Measurements from ENCODE around the gene FAM168A. TPM values are rescaled to one million over a fixed set of nuclear protein-coding genes. Genes with fewer than 3 reads are reported as not detected.

Gene FAM168A
- total RNA-seq, 1 donor: 28.2 TPM

DNA sequence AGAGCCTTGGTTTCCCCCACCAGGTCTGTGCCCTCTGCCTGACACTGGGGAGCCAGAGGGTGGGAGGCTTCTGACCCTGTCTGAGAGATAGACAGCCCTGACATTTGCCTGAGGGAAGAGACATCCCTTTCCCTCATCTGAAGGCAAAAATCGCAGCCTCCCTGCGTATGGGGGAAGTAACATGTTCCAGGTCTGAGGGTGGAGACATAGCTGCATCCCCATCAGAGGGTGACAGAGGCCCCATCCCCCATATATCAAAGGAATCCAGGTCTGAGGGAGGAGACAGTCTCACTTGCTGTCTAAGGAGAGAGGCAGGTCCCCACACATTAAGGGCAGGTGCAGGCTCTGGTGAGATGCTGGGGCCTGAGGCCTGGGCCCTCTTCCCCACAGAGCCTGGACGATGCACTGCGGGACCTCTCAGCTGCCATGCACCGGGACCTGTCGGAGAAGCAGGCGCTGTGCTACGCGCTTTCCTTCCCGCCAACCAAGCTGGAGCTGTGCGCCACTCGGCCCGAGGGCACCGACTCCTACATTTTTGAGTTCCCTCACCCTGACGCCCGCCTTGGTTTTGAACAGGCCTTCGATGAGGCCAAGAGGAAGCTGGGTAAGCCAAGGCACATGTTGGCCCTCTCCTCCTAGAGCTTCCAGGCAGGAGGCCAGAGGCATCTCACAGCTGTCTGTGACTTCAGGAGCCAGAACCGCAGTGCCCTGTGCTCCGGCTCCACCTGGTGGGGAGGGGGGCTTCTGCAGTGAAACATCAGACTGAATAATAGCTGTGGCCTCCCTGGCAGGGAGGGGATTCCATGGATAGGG is 237.8 kb downstream of the FAM168A start:
- Histone ChIP-seq H3K36me3 (ENCODE audit: insufficient read depth, low read length) (peaks cover 90% of the 10 kb centered on the region), H3K79me2 (ENCODE audit: insufficient read depth, low read length) (peaks cover 16% of the 10 kb centered on the region), H3K4me1 (ENCODE audit: insufficient read depth, low read length) (peaks cover 28% of the 10 kb centered on the region), H3K4me2 (ENCODE audit: insufficient read depth, low read length) (peak overlapping the region; percentile 55), H3K27ac (ENCODE audit: low read depth, low read length) (peak overlapping the region; percentile 94), H3K27me3 (ENCODE audit: insufficient read depth, low read length) (no peaks in the 10 kb centered on the region), H3K4me3 (ENCODE audit: insufficient read depth, low read length) (peak overlapping the region; percentile 2), H2AFZ (ENCODE audit: low read length) (no peak overlapping the region), H4K20me1 (ENCODE audit: insufficient read depth, low read length) (peaks cover 12% of the 10 kb centered on the region), H3K9me3 (ENCODE audit: low read depth, low read length) (no peaks in the 10 kb centered on the region)
- DNase-seq (ENCODE audit: insufficient read length, low spot score, missing footprints): peak; percentile 95
- TF ChIP-seq, protein P1, sequence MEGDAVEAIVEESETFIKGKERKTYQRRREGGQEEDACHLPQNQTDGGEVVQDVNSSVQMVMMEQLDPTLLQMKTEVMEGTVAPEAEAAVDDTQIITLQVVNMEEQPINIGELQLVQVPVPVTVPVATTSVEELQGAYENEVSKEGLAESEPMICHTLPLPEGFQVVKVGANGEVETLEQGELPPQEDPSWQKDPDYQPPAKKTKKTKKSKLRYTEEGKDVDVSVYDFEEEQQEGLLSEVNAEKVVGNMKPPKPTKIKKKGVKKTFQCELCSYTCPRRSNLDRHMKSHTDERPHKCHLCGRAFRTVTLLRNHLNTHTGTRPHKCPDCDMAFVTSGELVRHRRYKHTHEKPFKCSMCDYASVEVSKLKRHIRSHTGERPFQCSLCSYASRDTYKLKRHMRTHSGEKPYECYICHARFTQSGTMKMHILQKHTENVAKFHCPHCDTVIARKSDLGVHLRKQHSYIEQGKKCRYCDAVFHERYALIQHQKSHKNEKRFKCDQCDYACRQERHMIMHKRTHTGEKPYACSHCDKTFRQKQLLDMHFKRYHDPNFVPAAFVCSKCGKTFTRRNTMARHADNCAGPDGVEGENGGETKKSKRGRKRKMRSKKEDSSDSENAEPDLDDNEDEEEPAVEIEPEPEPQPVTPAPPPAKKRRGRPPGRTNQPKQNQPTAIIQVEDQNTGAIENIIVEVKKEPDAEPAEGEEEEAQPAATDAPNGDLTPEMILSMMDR (IDR thresholded peaks at IDR 0.05; ENCODE audit: extremely low read depth, low read depth, low read length): peak; percentile 45

DNA sequence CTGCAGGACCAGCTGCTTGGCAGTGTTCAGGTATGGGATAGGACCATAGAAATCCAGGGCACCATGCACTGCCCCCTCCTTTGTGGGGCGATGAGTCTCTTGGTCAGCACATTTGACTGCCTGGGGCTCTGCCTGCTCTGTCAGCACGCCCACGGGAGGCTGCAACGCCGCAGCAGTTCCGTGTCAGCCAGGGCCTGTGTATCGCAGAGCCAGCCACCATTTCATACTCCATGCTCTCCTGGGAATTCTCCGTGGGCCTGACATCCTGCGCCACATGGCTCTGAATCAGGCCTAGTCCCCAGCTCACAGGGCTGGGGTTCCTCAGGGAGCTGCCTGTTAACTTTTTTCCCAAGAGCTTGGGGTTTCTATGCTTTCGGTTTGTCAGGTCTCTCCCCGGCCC is 238.6 kb downstream of the FAM168A start:
- Histone ChIP-seq H3K27me3 (ENCODE audit: insufficient read depth, low read length) (no peaks in the 10 kb centered on the region), H3K9me3 (ENCODE audit: low read depth, low read length) (no peaks in the 10 kb centered on the region), H3K4me1 (ENCODE audit: insufficient read depth, low read length) (peaks cover 28% of the 10 kb centered on the region), H3K79me2 (ENCODE audit: insufficient read depth, low read length) (peaks cover 23% of the 10 kb centered on the region), H3K36me3 (ENCODE audit: insufficient read depth, low read length) (peaks cover 88% of the 10 kb centered on the region), H4K20me1 (ENCODE audit: insufficient read depth, low read length) (peaks cover 14% of the 10 kb centered on the region), H3K4me2 (ENCODE audit: insufficient read depth, low read length) (peak overlapping the region; percentile 55), H3K4me3 (ENCODE audit: insufficient read depth, low read length) (peak overlapping the region; percentile 2), H2AFZ (ENCODE audit: low read length) (no peak overlapping the region), H3K27ac (ENCODE audit: low read depth, low read length) (peak overlapping the region; percentile 94)
- TF ChIP-seq, protein P1 (IDR thresholded peaks at IDR 0.05; ENCODE audit: extremely low read depth, low read depth, low read length): no peak
- DNase-seq (ENCODE audit: insufficient read length, low spot score, missing footprints): peak; percentile 99

DNA sequence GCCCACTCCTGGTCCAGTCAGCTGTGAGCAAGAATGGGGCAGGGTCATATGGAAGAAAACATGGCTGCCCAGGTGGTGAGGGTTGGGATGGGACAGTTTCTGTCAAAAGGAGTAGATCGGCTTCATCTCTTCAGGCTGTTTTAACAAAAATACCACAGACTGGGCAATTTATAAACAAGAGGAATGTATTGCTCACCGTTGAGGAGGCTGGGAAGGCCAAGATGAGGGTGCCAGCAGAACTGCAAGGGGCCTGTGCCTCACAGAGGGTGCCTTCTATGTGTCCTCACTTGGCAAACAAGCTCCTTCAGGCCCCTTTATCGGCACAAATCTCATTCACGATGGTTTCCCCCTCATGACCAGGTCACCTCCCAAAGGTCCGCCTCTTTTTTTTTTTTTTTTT is 239.8 kb downstream of the FAM168A start:
- Histone ChIP-seq H3K27ac (ENCODE audit: low read depth, low read length) (peak overlapping the region; percentile 94), H3K4me2 (ENCODE audit: insufficient read depth, low read length) (peak overlapping the region; percentile 30), H3K4me1 (ENCODE audit: insufficient read depth, low read length) (peaks cover 28% of the 10 kb centered on the region), H3K79me2 (ENCODE audit: insufficient read depth, low read length) (peaks cover 31% of the 10 kb centered on the region), H3K36me3 (ENCODE audit: insufficient read depth, low read length) (peaks cover 82% of the 10 kb centered on the region), H3K4me3 (ENCODE audit: insufficient read depth, low read length) (no peak overlapping the region), H3K27me3 (ENCODE audit: insufficient read depth, low read length) (no peaks in the 10 kb centered on the region), H2AFZ (ENCODE audit: low read length) (no peak overlapping the region), H3K9me3 (ENCODE audit: low read depth, low read length) (no peaks in the 10 kb centered on the region), H4K20me1 (ENCODE audit: insufficient read depth, low read length) (peaks cover 23% of the 10 kb centered on the region)
- peak; percentile 95 for DNase-seq (ENCODE audit: insufficient read length, low spot score, missing footprints)
- TF ChIP-seq, protein P1 (IDR thresholded peaks at IDR 0.05; ENCODE audit: extremely low read depth, low read depth, low read length): no peak

Measured in osteoblast (primary cell).